ENCODE results near the gene DNAJB11.
"Not testable (repeated sequence)": the region's sequence is repeated elsewhere in the genome, so short reads cannot be mapped to it uniquely, and the experiment has no call there.

The DNAJB11 gene

DNA sequence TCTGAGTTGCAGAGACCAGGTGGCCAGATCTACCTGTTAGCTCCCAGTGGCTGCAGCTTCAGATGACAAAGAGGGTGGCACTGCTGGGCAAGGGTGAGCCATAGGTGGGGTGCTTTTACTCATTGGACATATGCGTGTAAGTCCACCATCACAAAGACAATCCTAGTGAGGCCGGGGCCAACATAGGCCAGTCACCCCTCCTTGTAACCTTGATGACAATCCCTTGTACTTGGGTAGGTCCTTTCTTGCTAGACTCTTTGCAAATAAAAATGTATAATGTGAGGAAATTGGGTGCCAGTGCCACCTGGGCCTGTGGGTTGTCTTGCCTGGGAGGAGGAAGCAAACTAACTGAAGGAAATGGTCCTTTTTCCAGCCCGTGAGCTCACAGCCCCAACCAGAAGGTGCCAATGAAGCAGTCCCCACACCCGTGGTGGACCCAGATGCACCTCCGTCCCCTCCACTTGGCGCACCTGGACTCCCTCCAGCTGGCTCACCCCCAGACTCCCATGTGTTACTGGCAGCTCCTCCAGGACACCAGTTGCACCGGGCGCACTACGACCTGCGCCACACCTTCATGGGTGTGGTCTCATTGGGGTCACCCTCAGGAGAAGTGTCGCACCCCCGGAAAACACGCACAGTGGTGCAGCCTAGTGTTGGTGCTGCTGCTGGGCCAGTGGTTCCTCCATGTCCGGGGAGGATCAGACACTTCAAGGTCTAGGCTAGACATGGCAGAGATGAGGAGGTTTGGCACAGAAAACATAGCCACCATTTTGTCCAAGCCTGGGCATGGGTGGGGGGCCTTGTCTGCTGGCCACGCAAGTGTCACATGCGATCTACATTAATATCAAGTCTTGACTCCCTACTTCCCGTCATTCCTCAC, 49.9 kb downstream of the DNAJB11 start:
- no peak for DNase-seq

DNA sequence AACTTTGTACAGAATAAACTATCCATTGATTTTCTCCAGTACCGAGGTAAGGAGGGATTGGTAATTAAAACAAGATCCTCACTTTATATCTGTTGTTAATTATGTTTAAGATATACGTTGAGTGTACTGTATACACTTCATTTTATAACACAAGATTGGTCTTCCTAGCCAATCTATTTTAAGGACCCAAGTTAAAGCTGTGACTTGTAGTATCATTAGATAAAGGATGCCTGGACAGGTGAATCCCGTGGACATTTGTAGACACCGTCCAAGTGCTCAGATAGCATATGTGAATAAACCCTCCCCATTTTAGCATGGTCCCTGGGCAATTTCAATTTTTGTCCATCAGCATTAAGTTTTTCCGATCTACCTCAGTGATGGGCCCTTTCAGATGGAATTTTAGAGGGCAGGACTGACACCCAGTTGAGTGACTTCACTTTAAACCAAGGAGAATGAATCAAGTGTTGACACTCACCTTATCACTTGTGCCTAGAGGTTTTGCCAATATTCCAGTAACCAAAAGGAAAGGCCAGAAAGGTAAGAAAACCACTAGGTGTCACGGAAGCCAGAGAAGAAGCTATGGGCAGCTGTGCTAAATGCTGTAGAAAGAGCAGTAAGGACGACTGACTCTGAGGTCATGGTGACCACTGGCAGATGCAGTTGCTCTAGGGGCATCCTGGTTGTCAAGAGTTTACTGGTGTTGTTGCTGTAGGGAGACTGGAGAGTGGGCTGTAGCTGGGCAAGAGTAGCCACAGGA, 51.6 kb downstream of the DNAJB11 start:
- DNase-seq = no peak

DNA sequence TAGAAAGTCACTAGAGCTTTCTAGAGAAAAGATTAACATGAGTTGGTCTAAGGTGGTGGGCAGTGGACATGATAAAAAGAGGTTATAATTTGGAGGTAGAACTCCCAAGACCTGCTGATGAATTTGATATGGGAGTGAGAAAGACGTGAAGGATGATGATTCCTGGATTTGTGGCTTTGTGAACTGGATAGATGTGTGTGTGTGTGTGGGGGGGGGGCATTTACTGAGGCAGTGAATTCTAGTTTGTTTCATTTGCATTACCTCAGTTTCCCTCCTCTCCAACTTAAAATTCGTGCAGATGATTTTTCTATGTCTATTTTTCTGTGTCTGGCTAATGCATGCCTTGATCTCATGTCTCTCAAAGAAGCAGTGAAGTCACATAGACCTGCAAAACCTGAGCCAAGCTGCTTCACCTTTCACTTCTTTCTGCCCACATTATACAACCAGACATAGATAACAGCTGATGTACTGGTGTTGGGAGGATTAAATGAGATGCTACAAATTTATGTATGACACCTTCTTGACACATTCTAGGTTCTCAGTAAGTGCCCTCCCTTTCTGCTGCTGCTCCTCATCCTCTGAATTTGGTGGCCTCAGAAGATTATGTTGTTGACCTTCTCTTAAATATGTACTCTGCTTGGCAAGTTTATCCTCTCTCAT, 52.3 kb downstream of the DNAJB11 start:
- no peak for DNase-seq

- no peak for DNase-seq
These were observed 54.1 kb downstream of the DNAJB11 start for GRCh38 chr3:186624598-186624997.

GRCh38 chr3:186625600-186626042, 55.1 kb downstream of the DNAJB11 start:
- no peak for DNase-seq

DNA sequence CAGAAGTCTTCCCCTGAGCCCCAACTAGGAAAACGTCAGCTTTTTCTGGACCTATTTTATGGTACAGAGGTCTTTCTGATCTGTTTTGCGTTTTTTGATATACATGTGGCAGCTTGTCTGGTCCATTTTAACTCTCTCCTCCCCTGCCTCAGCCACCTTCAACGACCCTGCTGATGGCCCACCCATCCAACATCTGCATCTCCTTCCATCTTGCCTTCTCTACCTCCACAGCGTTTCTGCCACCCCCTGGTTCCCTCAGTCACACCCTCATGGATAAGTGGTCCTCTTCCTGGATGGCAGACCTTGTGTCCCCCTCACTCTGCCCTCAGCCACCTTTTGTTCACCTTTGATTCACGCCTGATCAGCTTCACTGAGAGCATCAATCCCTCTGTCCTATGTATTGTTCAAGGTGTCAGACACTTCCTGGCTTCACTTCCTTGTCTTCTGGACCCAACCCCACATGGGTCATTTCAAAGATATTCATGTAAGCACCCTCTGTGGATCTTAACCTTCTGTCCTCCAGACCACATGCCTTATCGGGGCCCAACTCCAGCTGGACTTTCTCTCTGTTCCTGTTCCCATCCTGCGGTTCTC, 55.8 kb downstream of the DNAJB11 start:
- no peak for DNase-seq

DNA sequence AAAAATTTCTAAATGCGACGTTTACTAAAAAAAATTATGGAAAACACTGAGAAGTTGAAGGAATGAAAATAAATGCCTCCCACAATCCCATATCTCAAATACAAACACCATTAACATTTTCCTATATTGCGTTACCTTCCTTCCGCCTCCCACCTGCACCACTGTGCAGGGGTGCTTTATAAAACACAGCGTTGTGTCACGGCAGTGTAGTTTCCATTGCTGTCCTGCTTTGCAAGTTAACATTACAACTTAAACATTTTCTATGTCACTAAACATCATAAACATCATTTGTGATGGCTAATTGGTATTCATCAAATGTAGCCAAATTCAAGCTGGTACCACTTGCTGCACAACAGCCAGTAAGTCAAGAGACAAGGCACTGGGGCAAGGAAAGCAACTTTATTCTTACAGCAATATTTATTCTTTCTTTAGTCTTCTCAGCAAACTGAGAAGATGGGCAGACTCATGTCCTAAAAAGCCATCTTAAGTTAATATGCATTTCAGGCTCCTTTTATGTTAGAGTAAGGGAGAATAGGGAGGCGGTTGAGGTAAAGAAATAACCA, 57.4 kb downstream of the DNAJB11 start:
- no peak for DNase-seq

GRCh38 chr3:186628756-186629155, 58.2 kb downstream of the DNAJB11 start:
- DNase-seq = no peak

DNA sequence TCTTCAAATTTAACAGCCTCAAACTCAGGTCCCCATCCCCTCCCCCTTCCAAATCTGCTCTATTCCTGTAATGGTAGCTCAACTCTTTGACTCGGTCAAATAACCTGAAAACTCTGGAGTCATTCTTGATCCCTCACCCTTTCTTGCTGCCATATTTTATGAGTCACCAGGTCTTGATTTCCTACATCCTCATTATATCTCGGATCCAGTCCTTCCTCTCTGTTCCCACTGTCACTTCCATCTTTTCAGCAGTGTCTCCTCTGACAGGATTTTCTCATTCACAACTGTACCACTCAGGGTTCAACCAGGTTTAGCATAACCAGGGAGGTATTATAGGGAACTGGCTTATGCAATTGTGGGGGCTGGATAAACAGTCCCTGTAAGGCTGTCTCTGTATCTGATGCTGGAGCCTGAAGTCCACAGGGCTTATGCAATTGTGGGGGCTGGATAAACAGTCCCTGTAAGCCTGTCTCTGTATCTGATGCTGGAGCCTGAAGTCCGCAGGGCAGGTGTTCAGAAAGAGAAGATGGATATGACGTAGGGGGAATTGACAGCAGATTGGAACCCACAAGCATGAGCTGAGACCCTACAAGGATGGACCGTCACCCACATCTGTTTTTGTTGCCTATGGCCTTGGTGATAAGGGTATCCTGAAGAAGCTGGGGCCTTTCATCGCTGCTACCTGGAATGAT, 60.6 kb downstream of the DNAJB11 start:
- DNase-seq = no peak

- no peak for DNase-seq
These were observed 63.0 kb downstream of the DNAJB11 start for GRCh38 chr3:186633481-186633880.

DNA sequence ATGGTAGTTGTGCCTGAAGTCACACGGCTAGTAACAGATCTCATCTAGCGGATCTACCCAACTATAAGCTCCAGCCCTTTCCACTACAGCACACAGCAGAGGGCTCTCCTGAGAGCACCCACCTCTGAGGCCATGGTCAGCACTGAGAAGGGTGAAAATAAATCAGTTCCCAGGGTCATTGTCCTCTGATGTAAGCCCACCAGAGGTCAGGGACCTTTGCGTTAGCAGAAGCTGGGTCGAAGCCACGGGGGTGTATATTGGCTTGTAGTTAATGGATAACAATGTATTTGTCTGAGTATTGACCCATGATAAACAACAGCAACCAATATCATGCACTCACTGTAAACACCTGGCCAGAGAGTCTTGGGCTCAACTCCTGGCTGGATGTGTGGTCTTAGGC, 63.7 kb downstream of the DNAJB11 start:
- not testable (repeated sequence) for DNase-seq
